PFSK-1 (cell line): ENCODE measurements around the gene APEH.

ENCODE experiments used
- FOXP2 ChIP-seq: optimal IDR thresholded peaks from 2 replicates; pipeline ENCODE3; 2011; ENCODE audit warnings: borderline replicate concordance, control low read depth, inconsistent platforms; ENCODE audit not compliant: insufficient read depth; ENCODE audit errors: extremely low read length, extremely low read depth
- POLR2AphosphoS5 ChIP-seq: IDR thresholded peaks from 2 replicates; pipeline ENCODE4 v1.6.1; 2012; ENCODE audit warnings: low read depth, mild to moderate bottlenecking, control low read depth, low read length, moderate library complexity
- SIN3A ChIP-seq: IDR thresholded peaks from 2 replicates; pipeline ENCODE4 v1.6.1; 2012; ENCODE audit warnings: mild to moderate bottlenecking, low read length, moderate library complexity, borderline replicate concordance; ENCODE audit not compliant: insufficient read depth
- TAF1 ChIP-seq: IDR thresholded peaks from 2 replicates; pipeline ENCODE4 v1.6.1; 2012; ENCODE audit warnings: low read length, control low read depth, borderline replicate concordance; ENCODE audit not compliant: insufficient read depth
- TF ChIP-seq, protein P1 (sequence below), 2 experiments: IDR thresholded peaks; 2 replicates each; pipeline versions ENCODE4 v1.6.1 to v1.8.0; 2011 to 2012; ENCODE audit warnings: low read depth in 2 of 2, low read length in 2 of 2, control low read depth in 1 of 2, inconsistent platforms in 1 of 2, mild to moderate bottlenecking in 1 of 2, moderate library complexity in 1 of 2; ENCODE audit not compliant: insufficient read depth in 1 of 2

APEH gene

DNA sequence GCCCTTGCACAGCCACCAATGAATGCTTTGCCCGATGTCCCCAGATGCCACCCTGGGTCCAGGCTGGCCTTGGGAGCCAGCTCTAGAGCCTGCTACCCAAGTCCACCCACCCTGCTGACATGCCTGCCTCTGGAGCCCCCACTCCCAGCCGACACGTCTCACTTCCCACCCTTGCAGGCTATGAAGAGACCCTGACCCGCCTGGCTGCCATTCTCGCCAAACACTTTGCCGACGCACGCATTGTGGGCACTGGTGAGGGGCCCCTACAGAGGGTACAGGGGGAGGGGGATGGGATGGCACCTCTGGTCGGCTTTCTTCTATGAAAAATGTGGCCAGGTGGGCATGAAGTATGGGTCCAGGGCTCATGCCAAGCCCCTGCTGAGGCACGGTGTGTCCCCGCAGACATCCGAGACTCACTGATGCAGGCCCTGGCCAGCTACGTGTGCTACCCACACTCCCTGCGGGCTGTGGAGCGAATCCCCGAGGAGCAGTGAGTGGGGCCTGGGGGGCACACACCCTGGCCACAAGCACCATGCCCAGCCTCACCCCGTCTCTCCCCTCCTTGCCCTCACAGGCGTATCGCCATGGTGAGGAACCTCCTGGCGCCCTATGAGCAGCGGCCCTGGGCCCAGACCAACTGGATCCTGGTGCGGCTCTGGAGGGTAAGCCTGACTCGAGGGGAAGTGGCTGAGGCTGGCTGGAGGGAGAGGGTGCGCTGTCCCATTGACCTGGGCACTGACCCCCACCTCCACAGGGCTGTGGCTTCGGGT lies 39.4 kb downstream of the APEH start:
- TF ChIP-seq TAF1, result no peak
- TF ChIP-seq, protein P1, sequence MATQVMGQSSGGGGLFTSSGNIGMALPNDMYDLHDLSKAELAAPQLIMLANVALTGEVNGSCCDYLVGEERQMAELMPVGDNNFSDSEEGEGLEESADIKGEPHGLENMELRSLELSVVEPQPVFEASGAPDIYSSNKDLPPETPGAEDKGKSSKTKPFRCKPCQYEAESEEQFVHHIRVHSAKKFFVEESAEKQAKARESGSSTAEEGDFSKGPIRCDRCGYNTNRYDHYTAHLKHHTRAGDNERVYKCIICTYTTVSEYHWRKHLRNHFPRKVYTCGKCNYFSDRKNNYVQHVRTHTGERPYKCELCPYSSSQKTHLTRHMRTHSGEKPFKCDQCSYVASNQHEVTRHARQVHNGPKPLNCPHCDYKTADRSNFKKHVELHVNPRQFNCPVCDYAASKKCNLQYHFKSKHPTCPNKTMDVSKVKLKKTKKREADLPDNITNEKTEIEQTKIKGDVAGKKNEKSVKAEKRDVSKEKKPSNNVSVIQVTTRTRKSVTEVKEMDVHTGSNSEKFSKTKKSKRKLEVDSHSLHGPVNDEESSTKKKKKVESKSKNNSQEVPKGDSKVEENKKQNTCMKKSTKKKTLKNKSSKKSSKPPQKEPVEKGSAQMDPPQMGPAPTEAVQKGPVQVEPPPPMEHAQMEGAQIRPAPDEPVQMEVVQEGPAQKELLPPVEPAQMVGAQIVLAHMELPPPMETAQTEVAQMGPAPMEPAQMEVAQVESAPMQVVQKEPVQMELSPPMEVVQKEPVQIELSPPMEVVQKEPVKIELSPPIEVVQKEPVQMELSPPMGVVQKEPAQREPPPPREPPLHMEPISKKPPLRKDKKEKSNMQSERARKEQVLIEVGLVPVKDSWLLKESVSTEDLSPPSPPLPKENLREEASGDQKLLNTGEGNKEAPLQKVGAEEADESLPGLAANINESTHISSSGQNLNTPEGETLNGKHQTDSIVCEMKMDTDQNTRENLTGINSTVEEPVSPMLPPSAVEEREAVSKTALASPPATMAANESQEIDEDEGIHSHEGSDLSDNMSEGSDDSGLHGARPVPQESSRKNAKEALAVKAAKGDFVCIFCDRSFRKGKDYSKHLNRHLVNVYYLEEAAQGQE (IDR thresholded peaks at IDR 0.05; ENCODE audit: insufficient read depth in 1 of 2, low read depth in 2 of 2, low read length in 2 of 2), result no peak
- TF ChIP-seq SIN3A, result no peak
- no peak for TF ChIP-seq POLR2AphosphoS5
- no peak for TF ChIP-seq FOXP2

DNA sequence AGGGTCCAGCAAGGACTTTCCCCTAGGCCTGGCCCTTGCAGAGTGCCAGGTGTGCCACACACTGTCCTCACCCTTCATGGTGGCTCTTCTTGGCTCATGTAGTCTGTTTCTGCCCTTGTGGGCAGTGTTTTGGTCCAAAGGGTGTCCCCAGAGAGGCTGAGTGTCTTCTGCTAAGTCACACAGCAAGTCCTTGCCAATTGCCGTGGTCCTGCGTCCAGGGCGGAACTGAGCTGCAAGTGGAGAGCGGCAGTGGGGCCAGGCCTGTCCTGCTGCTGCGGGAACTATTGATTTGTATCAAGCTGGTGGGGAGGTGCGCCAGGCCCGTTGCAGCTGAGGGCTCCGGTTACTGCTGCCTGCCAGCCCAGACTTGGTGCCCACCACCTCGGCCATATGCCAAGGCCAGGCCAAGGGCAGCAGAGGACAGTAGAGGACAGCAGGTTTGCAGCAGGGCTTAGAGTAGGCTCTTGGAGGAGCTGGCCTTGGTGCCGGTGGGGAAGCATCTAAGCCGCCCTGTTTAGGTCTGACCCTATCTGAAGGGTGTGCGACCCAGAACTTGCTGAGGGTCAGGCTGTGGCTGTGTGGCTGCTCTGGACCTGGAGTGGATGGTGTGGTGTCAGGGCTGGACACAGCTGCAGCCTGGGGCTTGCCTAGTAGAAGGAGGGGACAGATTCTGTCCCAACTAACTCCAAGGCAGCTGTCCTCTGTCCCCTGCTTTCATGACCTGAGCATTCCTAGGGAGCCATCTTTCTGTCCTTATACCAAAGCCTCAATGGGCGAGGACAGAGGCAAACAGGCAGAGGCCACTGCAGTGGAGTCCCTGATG lies 40.8 kb downstream of the APEH start:
- TF ChIP-seq, protein P1 (IDR thresholded peaks at IDR 0.05; ENCODE audit: insufficient read depth in 1 of 2, low read depth in 2 of 2, low read length in 2 of 2), result no peak
- TF ChIP-seq SIN3A (no peak), POLR2AphosphoS5 (no peak), TAF1 (no peak)

GRCh38 chr3:49715611-49716121 lies 41.5 kb downstream of the APEH start:
- TF ChIP-seq, protein P1 (IDR thresholded peaks at IDR 0.05; ENCODE audit: insufficient read depth in 1 of 2, low read depth in 2 of 2, low read length in 2 of 2), result no peak

DNA sequence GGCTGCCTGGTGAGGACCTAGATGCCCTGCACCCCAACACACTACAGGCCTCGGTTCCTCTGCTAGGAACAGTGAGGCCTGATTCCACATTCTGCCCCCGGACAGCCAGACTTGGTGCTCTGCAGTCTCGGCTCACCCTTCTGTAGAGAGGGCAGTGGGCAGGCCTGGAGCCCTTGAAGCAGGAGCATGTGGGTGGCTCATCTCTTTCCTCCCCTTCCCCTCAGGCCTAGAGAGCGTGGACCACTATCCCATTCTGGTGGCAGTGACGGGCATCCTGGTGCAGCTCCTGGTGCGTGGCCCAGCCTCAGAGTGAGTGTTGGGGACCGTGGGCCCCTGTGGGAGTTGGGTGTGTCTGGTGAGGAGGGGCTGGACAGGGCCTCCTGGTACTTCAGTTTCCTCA lies 42.0 kb downstream of the APEH start:
- no peak for TF ChIP-seq FOXP2
- TF ChIP-seq SIN3A, result no peak
- no peak for TF ChIP-seq POLR2AphosphoS5
- TF ChIP-seq TAF1, result no peak
- TF ChIP-seq, protein P1 (IDR thresholded peaks at IDR 0.05; ENCODE audit: insufficient read depth in 1 of 2, low read depth in 2 of 2, low read length in 2 of 2), result no peak
